ENCODE measurements around the gene PCDHGA8.

GRCh38 chr5:141373673-141374317 lies 18.6 kb upstream of the PCDHGA8 start, which contains the start of gene PCDHGA6:
- TF ChIP-seq CTCF (IDR thresholded peaks at IDR 0.05; ENCODE audit: insufficient read depth, low read length, poor library complexity, severe bottlenecking) (no peak), EZH2phosphoT487 (conservative IDR thresholded peaks at IDR 0.05; ENCODE audit: low read length) (no peak)
